ENCODE measurements around the gene LRRC14B. TPM values are rescaled to one million over a fixed set of nuclear protein-coding genes. Genes with fewer than 3 reads are reported as not detected.

LRRC14B gene
- total RNA-seq, 1 donor from 2014 or later, result 0.22 TPM

DNA sequence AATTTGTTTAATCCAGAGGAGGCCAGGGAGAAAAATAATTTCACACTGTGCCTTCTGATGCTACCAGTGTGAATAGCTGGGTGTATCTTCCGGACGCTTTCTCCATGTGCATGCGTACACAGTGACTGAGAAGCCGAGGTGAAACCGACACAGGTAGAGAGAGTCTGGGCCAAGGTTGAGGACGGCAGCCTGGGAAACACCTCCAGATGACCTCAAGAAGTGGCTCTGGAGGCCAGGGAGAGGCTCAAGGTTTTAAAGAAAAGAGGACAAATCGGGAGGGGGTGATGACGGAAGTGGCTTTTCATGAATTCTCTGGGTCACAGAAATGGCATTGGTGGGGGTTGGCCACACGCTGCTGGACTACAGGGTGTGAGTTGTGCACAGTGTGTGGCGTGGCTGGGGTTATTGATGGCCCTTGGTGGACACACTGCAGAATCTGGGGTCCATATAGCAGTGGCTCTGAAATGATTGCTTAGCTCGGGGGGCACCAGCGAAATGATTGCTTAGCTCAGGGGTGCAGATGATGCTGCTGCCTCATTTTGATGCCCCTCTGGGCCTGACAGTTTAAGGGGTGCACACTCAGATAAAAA is 34.1 kb upstream of the LRRC14B start:
- TF ChIP-seq, protein P1, sequence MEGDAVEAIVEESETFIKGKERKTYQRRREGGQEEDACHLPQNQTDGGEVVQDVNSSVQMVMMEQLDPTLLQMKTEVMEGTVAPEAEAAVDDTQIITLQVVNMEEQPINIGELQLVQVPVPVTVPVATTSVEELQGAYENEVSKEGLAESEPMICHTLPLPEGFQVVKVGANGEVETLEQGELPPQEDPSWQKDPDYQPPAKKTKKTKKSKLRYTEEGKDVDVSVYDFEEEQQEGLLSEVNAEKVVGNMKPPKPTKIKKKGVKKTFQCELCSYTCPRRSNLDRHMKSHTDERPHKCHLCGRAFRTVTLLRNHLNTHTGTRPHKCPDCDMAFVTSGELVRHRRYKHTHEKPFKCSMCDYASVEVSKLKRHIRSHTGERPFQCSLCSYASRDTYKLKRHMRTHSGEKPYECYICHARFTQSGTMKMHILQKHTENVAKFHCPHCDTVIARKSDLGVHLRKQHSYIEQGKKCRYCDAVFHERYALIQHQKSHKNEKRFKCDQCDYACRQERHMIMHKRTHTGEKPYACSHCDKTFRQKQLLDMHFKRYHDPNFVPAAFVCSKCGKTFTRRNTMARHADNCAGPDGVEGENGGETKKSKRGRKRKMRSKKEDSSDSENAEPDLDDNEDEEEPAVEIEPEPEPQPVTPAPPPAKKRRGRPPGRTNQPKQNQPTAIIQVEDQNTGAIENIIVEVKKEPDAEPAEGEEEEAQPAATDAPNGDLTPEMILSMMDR (IDR thresholded peaks at IDR 0.05; ENCODE audit: unreplicated experiment), result no peak
- Mint-ChIP-seq H3K36me3 (peaks cover 43% of the 10 kb centered on the region), H3K27ac (no peak overlapping the region), H3K4me3 (no peak overlapping the region), H3K27me3 (ENCODE audit: low read depth) (no peaks in the 10 kb centered on the region), H3K9me3 (no peaks in the 10 kb centered on the region), H3K4me1 (peaks cover 1% of the 10 kb centered on the region)
- DNase-seq (ENCODE audit: low spot score in 2 of 2, unreplicated experiment in 2 of 2), result no peak

DNA sequence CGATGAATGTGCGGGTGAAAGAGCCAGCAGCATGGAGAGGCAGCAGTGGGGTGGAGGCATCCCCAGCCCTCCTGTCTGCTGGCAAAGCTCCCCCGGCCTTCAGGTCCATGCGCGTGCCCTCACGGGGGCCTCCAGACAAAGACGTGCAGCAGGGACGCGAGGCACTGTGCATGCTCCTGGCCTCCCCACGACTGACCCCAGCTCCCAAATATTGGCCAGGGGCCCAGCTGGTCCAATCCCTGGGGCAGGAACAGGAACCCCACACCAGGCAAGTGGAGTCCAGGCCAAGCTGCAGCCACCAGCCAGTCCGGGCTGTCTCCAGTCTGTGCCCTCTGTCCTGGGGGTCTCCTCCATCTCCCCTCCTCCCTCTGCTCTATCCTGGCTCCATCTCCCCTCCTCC is 33.5 kb upstream of the LRRC14B start:
- no peak overlapping the region for H3K4me3 Mint-ChIP-seq
- H3K27me3 Mint-ChIP-seq (ENCODE audit: low read depth), result no peaks in the 10 kb centered on the region
- no peaks in the 10 kb centered on the region for H3K9me3 Mint-ChIP-seq
- TF ChIP-seq, protein P1 (IDR thresholded peaks at IDR 0.05; ENCODE audit: unreplicated experiment), result no peak
- H3K4me1 Mint-ChIP-seq, result peaks cover 1% of the 10 kb centered on the region
- DNase-seq (ENCODE audit: low spot score in 2 of 2, unreplicated experiment in 2 of 2), result peak in 1 of 2 experiments; percentile 19
- peaks cover 38% of the 10 kb centered on the region for H3K36me3 Mint-ChIP-seq
- no peak overlapping the region for H3K27ac Mint-ChIP-seq

DNA sequence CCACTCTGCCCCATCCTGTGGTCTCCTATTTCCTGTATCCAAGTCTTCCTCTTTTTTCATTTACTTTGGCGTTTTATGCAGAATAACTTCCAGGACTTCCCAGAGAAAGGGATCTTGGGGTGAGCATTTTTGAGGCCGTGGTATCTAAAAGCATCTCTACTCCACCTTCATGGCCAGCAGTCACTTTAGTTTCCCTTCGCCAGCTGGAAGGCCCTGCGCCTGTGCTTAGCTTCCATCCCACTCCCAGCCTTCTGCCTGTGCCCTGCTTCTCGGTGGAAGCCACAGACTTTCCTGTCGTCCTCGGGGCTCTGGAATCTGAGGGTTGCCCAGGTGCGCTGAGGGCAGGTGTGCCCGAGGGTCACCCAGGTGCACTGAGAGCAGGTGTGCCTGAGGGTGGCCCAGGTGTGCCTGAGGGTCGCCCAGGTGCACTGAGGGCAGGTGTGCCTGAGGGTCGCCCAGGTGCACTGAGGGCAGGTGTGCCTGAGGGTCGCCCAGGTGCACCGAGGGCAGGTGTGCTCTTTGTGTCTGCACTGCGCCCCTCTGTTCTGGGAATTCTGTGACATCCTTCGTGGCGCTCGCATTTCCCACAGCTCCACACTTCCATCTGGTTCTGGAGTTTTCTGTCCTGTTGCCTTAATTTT is 32.4 kb upstream of the LRRC14B start:
- no peak overlapping the region for H3K4me3 Mint-ChIP-seq
- TF ChIP-seq, protein P1 (IDR thresholded peaks at IDR 0.05; ENCODE audit: unreplicated experiment), result no peak
- DNase-seq (ENCODE audit: low spot score in 2 of 2, unreplicated experiment in 2 of 2), result no peak
- H3K36me3 Mint-ChIP-seq, result peaks cover 36% of the 10 kb centered on the region
- H3K4me1 Mint-ChIP-seq, result peaks cover 1% of the 10 kb centered on the region
- no peak overlapping the region for H3K27ac Mint-ChIP-seq
- H3K27me3 Mint-ChIP-seq (ENCODE audit: low read depth), result no peaks in the 10 kb centered on the region
- no peaks in the 10 kb centered on the region for H3K9me3 Mint-ChIP-seq

DNA sequence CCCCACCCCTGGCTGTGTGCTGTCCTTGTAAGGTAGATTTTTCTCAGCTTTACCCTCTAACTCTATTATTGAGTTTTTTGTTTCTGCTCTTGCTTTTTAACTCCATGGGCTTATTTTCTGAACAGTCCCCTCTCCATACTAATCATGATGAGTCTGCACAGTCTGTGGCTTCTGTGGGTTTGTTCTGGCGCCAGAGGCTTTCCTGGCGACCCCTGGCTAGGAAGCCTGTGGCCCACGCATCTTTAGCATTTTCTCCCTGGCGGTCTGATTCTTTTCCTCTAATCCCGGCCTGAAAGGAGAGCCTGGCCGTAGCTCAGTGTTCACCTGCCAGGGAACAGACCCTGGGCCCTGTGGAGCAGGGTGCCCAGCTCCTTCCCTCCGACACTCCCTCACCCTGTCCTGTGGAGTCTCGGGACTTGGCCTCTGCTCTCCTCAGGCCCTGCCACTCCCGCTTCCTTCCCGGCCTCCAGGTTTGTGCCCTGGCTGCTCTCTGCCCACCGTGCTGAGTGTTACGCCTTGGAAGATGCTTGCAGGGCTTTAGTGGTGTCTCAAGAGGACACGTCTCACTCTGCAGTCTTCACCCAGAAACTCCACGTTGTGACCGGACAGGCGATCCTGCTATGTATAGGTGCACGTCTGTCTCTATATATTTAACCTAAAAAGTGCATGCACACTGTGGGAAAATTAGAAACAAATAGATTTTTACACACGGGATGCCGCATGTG is 31.7 kb upstream of the LRRC14B start:
- H3K27me3 Mint-ChIP-seq (ENCODE audit: low read depth), result no peaks in the 10 kb centered on the region
- H3K27ac Mint-ChIP-seq, result no peak overlapping the region
- no peak for DNase-seq (ENCODE audit: low spot score in 2 of 2, unreplicated experiment in 2 of 2)
- H3K9me3 Mint-ChIP-seq, result no peaks in the 10 kb centered on the region
- H3K4me3 Mint-ChIP-seq, result no peak overlapping the region
- H3K36me3 Mint-ChIP-seq, result peaks cover 38% of the 10 kb centered on the region
- TF ChIP-seq, protein P1 (IDR thresholded peaks at IDR 0.05; ENCODE audit: unreplicated experiment), result no peak
- H3K4me1 Mint-ChIP-seq, result no peaks in the 10 kb centered on the region

DNA sequence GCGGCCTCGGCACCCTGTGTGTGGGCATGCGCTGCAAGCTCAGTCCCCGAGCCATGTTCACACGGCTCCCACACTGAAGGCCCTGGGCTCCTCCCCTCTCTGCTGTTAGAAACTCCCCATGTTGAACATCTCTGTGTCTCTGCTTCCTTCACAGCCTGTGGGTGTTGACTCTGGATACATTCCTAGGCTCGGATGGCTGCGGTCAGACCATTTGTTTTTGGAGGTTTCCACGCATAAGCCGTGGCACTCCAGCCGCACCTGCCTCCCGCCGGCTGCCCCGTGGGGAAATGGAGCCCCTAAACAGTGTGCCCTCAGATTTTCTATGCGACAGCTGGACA is 31.2 kb upstream of the LRRC14B start:
- no peaks in the 10 kb centered on the region for H3K9me3 Mint-ChIP-seq
- H3K27me3 Mint-ChIP-seq (ENCODE audit: low read depth), result no peaks in the 10 kb centered on the region
- H3K4me3 Mint-ChIP-seq, result no peak overlapping the region
- H3K4me1 Mint-ChIP-seq, result no peaks in the 10 kb centered on the region
- no peak for DNase-seq (ENCODE audit: low spot score in 2 of 2, unreplicated experiment in 2 of 2)
- peaks cover 38% of the 10 kb centered on the region for H3K36me3 Mint-ChIP-seq
- TF ChIP-seq, protein P1 (IDR thresholded peaks at IDR 0.05; ENCODE audit: unreplicated experiment), result no peak
- no peak overlapping the region for H3K27ac Mint-ChIP-seq

Data from mesothelial cell of epicardium (in vitro differentiated cells).